Keratinocyte (primary cell): ENCODE data around the gene CLCNKB. TPM values are rescaled to one million over a fixed set of nuclear protein-coding genes. Genes with fewer than 3 reads are reported as not detected.

Experiments
- DNase-seq: peaks from one replicate; pipeline ENCODE4 v3.0.0-alpha.2; 2011; ENCODE audit warnings: low read depth, missing footprints, low spot score
- FAIRE-seq: peaks from 2 replicates; lab custom pipeline; 2011; peaks lifted over from hg19 to GRCh38; lab: Jason Lieb, UNC
- H2AFZ ChIP-seq: 2 replicates; pipeline ENCODE4 v1.6.0; 2012; ENCODE audit warnings: low read length, control low read depth, inconsistent platforms; ENCODE audit not compliant: control insufficient read depth
- H3K27ac ChIP-seq: 2 replicates; pipeline ENCODE4 v1.5.1; 2011; ENCODE audit warnings: low read length; ENCODE audit not compliant: control insufficient read depth, insufficient read depth
- H3K27me3 ChIP-seq: 3 replicates; pipeline ENCODE4 v1.6.0; 2011; ENCODE audit warnings: low read length; ENCODE audit not compliant: control insufficient read depth, insufficient read depth; ENCODE audit errors: extremely low read depth
- H3K36me3 ChIP-seq, 2 experiments: 2 replicates in 1 of 2; 3 replicates in 1 of 2; pipeline ENCODE4 v1.5.1; 2011; ENCODE audit warnings: low read length in 2 of 2, mild to moderate bottlenecking in 1 of 2; ENCODE audit not compliant: control insufficient read depth in 2 of 2, insufficient read depth in 2 of 2; ENCODE audit errors: extremely low read depth in 1 of 2
- H3K4me1 ChIP-seq: 3 replicates; pipeline ENCODE4 v1.5.1; 2011; ENCODE audit warnings: low read length; ENCODE audit not compliant: control insufficient read depth, insufficient read depth; ENCODE audit errors: extremely low read depth
- H3K4me2 ChIP-seq: 3 replicates; pipeline ENCODE4 v1.6.0; 2011; ENCODE audit warnings: low read depth, low read length; ENCODE audit not compliant: control insufficient read depth, insufficient read depth; ENCODE audit errors: extremely low read depth
- H3K4me3 ChIP-seq, 3 experiments: fragments of 200-600 bp in 1 of 3; sonication (generic) in 1 of 3; 2 replicates in 2 of 3; 3 replicates in 1 of 3; pipeline ENCODE4 v1.5.1; 2011 to 2016; ENCODE audit warnings: low read length in 3 of 3, mild to moderate bottlenecking in 3 of 3, control low read depth in 2 of 3, inconsistent platforms in 1 of 3, low read depth in 1 of 3, mixed read lengths in 1 of 3, mixed run types in 1 of 3, moderate library complexity in 1 of 3; ENCODE audit not compliant: control insufficient read depth in 2 of 3, insufficient read depth in 2 of 3; ENCODE audit errors: extremely low read depth in 1 of 3
- H3K79me2 ChIP-seq: 2 replicates; pipeline ENCODE4 v1.6.0; 2012; ENCODE audit warnings: low read length; ENCODE audit not compliant: control insufficient read depth, insufficient read depth
- H3K9ac ChIP-seq: 3 replicates; pipeline ENCODE4 v1.6.0; 2011; ENCODE audit warnings: low read length; ENCODE audit not compliant: control insufficient read depth, insufficient read depth; ENCODE audit errors: extremely low read depth
- H3K9me1 ChIP-seq: 3 replicates; pipeline ENCODE4 v1.6.0; 2011; ENCODE audit warnings: low read length; ENCODE audit not compliant: control insufficient read depth, insufficient read depth; ENCODE audit errors: extremely low read depth
- H3K9me3 ChIP-seq: 2 replicates; pipeline ENCODE4 v1.5.1; 2012; ENCODE audit warnings: low read depth, low read length; ENCODE audit not compliant: control insufficient read depth
- H4K20me1 ChIP-seq: 3 replicates; pipeline ENCODE4 v1.6.0; 2011; ENCODE audit warnings: low read length; ENCODE audit not compliant: control insufficient read depth, insufficient read depth; ENCODE audit errors: extremely low read depth
- CTCF ChIP-seq, 3 experiments: IDR thresholded peaks in 1 of 3; conservative IDR thresholded peaks in 1 of 3; optimal IDR thresholded peaks in 1 of 3; 2 replicates in 2 of 3; 3 replicates in 1 of 3; pipeline versions ENCODE3 to v1.5.1; 2011; ENCODE audit warnings: low read length in 3 of 3, mild to moderate bottlenecking in 3 of 3, moderate library complexity in 2 of 3, control low read depth in 1 of 3, inconsistent platforms in 1 of 3; ENCODE audit not compliant: insufficient read depth in 2 of 3; ENCODE audit errors: extremely low read depth in 1 of 3
- EZH2 ChIP-seq: IDR thresholded peaks from one replicate; pipeline ENCODE4 v1.6.1; 2012; ENCODE audit warnings: inconsistent platforms, mild to moderate bottlenecking, low read length, moderate library complexity
- dilution Hi-C: fragments of 300-500 bp; cut with MboI; formaldehyde crosslinking; loops from one replicate; pipeline ENCODE4 v1.7.0; 2020; ENCODE audit warnings: low sequenced_read_pairs; ENCODE audit not compliant: extremely low pct_ligation_motif_present
- polyA plus RNA-seq, 5 experiments: library from polyadenylated mRNA; depleted of rRNA in 3 of 5; stranded (reverse) in 3 of 5; stranded (forward) in 1 of 5; unstranded in 1 of 5; fragments of >200 nt; gene quantifications; 1 replicate in 1 of 5; 2 replicates in 3 of 5; 3 replicates in 1 of 5; pipeline versions ENCODE4 v1.2.1 to v1.2.3, GENCODE V29; 2011 to 2012; ENCODE audit warnings: missing spikeins in 2 of 5, low read depth in 1 of 5, low replicate concordance in 1 of 5

Gene CLCNKB
- polyA plus RNA-seq, 1 donor (not counting 4 experiments of a cell fraction or from before 2014, with no cell fraction given): not detected

- H3K4me3 ChIP-seq: no peak overlapping the region
- peaks cover 17% of the 10 kb centered on the region for H3K27me3 ChIP-seq
- no peak for DNase-seq
- H4K20me1 ChIP-seq: no peaks in the 10 kb centered on the region
- no peak overlapping the region for H3K27ac ChIP-seq
- H3K9me1 ChIP-seq: no peaks in the 10 kb centered on the region
- H2AFZ ChIP-seq: no peak overlapping the region
- no peak overlapping the region for H3K9ac ChIP-seq
- dilution Hi-C loops: no loop called here
- H3K4me2 ChIP-seq: no peak overlapping the region
- H3K36me3 ChIP-seq: no peaks in the 10 kb centered on the region
- H3K9me3 ChIP-seq: no peaks in the 10 kb centered on the region
- no peaks in the 10 kb centered on the region for H3K79me2 ChIP-seq
- TF ChIP-seq EZH2 (no peak), CTCF (optimal IDR thresholded peaks at IDR 0.05 in 1 of 3, IDR thresholded peaks at IDR 0.05 in 1 of 3, conservative IDR thresholded peaks at IDR 0.05 in 1 of 3; ENCODE audit: extremely low read depth in 1 of 3, insufficient read depth in 2 of 3, low read length in 3 of 3) (no peak)
- peaks cover 16% of the 10 kb centered on the region for H3K4me1 ChIP-seq
- FAIRE-seq: no peak
Measured at GRCh38 chr1:16070640-16071355, 27.2 kb downstream of the CLCNKB start.

- DNase-seq: no peak
- no peak overlapping the region for H3K27ac ChIP-seq
- dilution Hi-C loops: no loop called here
- peaks cover 17% of the 10 kb centered on the region for H3K27me3 ChIP-seq
- H3K4me2 ChIP-seq: no peak overlapping the region
- no peak overlapping the region for H2AFZ ChIP-seq
- no peaks in the 10 kb centered on the region for H3K9me3 ChIP-seq
- H3K9me1 ChIP-seq: no peaks in the 10 kb centered on the region
- no peak for TF ChIP-seq CTCF (optimal IDR thresholded peaks at IDR 0.05 in 1 of 3, IDR thresholded peaks at IDR 0.05 in 1 of 3, conservative IDR thresholded peaks at IDR 0.05 in 1 of 3; ENCODE audit: extremely low read depth in 1 of 3, insufficient read depth in 2 of 3, low read length in 3 of 3)
- H4K20me1 ChIP-seq: no peaks in the 10 kb centered on the region
- no peaks in the 10 kb centered on the region for H3K36me3 ChIP-seq
- no peak for FAIRE-seq
- no peak overlapping the region for H3K4me3 ChIP-seq
- peaks cover 24% of the 10 kb centered on the region for H3K4me1 ChIP-seq
- H3K9ac ChIP-seq: no peak overlapping the region
- no peaks in the 10 kb centered on the region for H3K79me2 ChIP-seq
Measured at GRCh38 chr1:16071614-16072013, 28.0 kb downstream of the CLCNKB start.
